HFFc6 (cell line): ENCODE data around the gene RAB20. TPM values are rescaled to one million over a fixed set of nuclear protein-coding genes. Genes with fewer than 3 reads are reported as not detected.
"Not testable (repeated sequence)": the region's sequence is repeated elsewhere in the genome, so short reads cannot be mapped to it uniquely, and the experiment has no call there.

Experiments
- DNase-seq: peaks from one replicate; pipeline ENCODE4 v3.0.0-alpha.2; 2018
- H3K27ac Mint-ChIP-seq: 2 replicates; pipeline ENCODE4 v1.8.0; 2020; ENCODE audit warnings: mild to moderate bottlenecking, mixed read lengths
- H3K27me3 Mint-ChIP-seq: 2 replicates; pipeline ENCODE4 v1.8.0; 2021; ENCODE audit warnings: mild to moderate bottlenecking, moderate library complexity, mixed read lengths; ENCODE audit not compliant: insufficient read depth
- H3K36me3 Mint-ChIP-seq: 2 replicates; pipeline ENCODE4 v1.8.0; 2021; ENCODE audit warnings: low read depth, mixed read lengths
- H3K4me1 Mint-ChIP-seq: 2 replicates; pipeline ENCODE4 v1.8.0; 2020; ENCODE audit warnings: low read depth, mixed read lengths
- H3K4me3 Mint-ChIP-seq: 2 replicates; pipeline ENCODE4 v1.8.0; 2020; ENCODE audit warnings: mild to moderate bottlenecking, moderate library complexity, mixed read lengths
- H3K9me3 Mint-ChIP-seq: 2 replicates; pipeline ENCODE4 v1.8.0; 2020; ENCODE audit warnings: mild to moderate bottlenecking, mixed read lengths
- CTCF ChIP-seq: fragments of 200-600 bp; sonication (generic); IDR thresholded peaks from 2 replicates; pipeline ENCODE4 v1.5.0; 2021; ENCODE audit warnings: antibody characterized with exemption, mild to moderate bottlenecking
- total RNA-seq, 6 experiments: library from RNA; stranded (reverse); fragmentation: NEBNext Ultra II Directional; extraction: Animal tissue kit (Norgen Biotek cat#: 25700); gene quantifications; 2 replicates in 1 of 6; 3 replicates in 5 of 6; pipeline ENCODE4 v1.2.3, GENCODE V29; 2021

Gene RAB20
- total RNA-seq, 6 experiments from 2014 or later, result 0.40 to 1.0 (median 0.74) TPM

- H3K9me3 Mint-ChIP-seq, result no peaks in the 10 kb centered on the region
- H3K27ac Mint-ChIP-seq, result no peak overlapping the region
- DNase-seq, result no peak
- H3K27me3 Mint-ChIP-seq, result peaks cover 4% of the 10 kb centered on the region; the same call in 1 of the 2 replicates
- TF ChIP-seq CTCF, result no peak
- no peak overlapping the region for H3K4me3 Mint-ChIP-seq
- peaks cover under 1% of the 10 kb centered on the region for H3K4me1 Mint-ChIP-seq
- peaks cover 9% of the 10 kb centered on the region for H3K36me3 Mint-ChIP-seq
Observed at GRCh38 chr13:110492679-110493593, 68.6 kb downstream of the RAB20 start.

GRCh38 chr13:110491869-110492678 is 69.4 kb downstream of the RAB20 start:
- Mint-ChIP-seq H3K27ac (no peak overlapping the region), H3K4me3 (no peak overlapping the region), H3K27me3 (peaks cover 4% of the 10 kb centered on the region; the same call in 1 of the 2 replicates), H3K36me3 (peaks cover 7% of the 10 kb centered on the region), H3K9me3 (no peaks in the 10 kb centered on the region), H3K4me1 (peaks cover under 1% of the 10 kb centered on the region; the same call in 1 of the 2 replicates)
- TF ChIP-seq CTCF, result no peak
- no peak for DNase-seq

DNA sequence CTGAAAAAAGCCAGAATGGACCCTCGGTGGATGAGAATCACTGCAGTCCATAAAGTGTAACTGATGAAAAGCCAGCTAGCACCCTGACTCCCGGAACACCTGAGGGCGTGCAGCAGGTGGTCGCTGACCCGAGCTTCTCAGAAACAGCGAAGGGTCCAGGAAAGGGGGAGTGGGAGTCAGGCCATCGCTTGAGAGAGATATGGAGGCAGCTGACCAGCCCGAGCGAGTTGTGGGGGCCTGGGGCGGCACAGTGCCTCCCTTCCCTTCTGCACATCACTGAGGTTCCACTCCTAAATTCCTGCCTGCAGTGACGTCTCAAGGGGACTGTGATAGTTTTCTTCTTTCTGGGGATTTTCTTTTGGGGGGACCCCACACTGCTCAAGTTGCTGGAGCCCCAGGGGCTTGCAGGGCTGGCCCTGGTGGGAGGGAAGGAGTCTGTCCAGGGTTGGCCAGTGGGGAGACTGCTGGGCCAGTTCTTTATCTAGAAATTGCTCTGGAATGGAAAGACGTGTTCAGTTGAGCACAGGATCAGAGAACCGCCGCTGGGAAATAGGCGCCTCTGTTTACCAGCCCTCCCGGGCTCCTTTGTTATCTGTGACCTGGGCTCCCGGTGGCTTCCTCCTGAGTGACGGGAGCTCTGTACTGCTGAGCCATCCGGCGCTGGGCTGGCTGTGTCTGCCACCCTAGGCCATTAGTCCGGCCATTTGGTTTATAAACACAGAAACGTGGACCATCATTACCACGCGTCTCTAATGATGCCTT is 71.3 kb downstream of the RAB20 start:
- Mint-ChIP-seq H3K27me3 (peaks cover 4% of the 10 kb centered on the region; the same call in 1 of the 2 replicates), H3K27ac (no peak overlapping the region), H3K4me3 (no peak overlapping the region), H3K4me1 (peaks cover 11% of the 10 kb centered on the region; the same call in 1 of the 2 replicates), H3K36me3 (no peaks in the 10 kb centered on the region), H3K9me3 (no peaks in the 10 kb centered on the region)
- TF ChIP-seq CTCF, result no peak
- DNase-seq, result no peak

DNA sequence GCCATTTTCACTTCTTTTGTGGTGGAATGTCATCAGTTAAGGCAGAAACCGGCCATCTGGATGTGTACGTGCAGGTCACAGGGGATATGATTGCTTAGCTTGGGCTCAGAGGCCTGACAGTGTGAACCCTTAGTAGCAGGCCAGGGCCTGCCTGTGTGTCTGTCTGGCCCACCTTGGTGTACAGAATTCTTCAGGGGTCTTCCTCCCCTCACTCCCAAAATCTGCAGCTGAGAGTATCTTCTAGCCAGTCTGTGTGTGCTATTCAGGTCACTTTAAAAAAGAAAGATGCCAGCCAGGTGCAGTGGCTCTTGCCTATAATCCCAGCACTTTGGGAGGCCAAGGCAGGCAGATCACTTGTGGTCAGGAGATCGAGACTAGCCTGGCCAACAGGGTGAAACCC is 74.6 kb downstream of the RAB20 start:
- DNase-seq, H3K9me3 Mint-ChIP-seq, H3K4me3 Mint-ChIP-seq, H3K27me3 Mint-ChIP-seq, H3K27ac Mint-ChIP-seq: not testable (repeated sequence)
- Mint-ChIP-seq H3K36me3 (peaks cover 21% of the 10 kb centered on the region), H3K4me1 (peaks cover 11% of the 10 kb centered on the region)

DNA sequence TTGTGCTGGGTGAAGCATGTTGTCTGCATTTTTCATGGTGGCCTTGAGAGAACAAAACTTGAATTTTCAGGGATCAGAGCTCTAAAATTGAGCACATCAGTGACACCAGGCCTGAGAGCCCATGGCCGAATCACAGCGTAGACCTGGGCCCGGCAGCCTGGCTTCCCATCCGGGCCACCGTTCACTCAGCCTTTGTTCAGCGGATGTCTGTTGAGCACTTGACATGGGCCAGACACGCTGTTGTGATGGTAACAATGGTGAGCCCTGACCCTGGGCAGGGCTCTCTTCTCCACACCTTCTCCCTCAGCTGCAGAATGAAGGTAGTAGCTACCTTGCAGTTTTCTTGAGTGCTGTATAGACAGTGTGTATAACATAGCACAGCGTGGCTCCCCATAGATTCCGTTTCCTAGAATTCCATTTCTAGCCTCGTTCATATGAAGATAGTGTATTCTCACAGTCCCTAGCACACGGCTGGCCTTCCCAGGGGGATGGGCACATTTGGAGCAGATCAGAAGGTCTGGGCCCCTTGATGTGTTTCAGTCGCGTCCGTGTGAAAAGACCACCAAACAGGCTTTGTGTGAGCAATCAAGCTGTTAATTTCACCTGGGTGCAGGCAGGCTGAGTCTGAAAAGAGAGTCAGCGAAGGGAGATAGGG is 75.3 kb downstream of the RAB20 start:
- DNase-seq, result no peak
- H3K27ac Mint-ChIP-seq, result no peak overlapping the region; the same call in 1 of the 2 replicates
- no peaks in the 10 kb centered on the region for H3K9me3 Mint-ChIP-seq
- peaks cover 11% of the 10 kb centered on the region for H3K4me1 Mint-ChIP-seq
- H3K36me3 Mint-ChIP-seq, result peaks cover 21% of the 10 kb centered on the region
- no peak overlapping the region for H3K4me3 Mint-ChIP-seq
- H3K27me3 Mint-ChIP-seq, result peaks cover 4% of the 10 kb centered on the region
- TF ChIP-seq CTCF, result no peak
